ENCODE measurements around the gene RAI1.
"Not testable (repeated sequence)": the region's sequence is repeated elsewhere in the genome, so short reads cannot be mapped to it uniquely, and the experiment has no call there.

RAI1 gene

DNA sequence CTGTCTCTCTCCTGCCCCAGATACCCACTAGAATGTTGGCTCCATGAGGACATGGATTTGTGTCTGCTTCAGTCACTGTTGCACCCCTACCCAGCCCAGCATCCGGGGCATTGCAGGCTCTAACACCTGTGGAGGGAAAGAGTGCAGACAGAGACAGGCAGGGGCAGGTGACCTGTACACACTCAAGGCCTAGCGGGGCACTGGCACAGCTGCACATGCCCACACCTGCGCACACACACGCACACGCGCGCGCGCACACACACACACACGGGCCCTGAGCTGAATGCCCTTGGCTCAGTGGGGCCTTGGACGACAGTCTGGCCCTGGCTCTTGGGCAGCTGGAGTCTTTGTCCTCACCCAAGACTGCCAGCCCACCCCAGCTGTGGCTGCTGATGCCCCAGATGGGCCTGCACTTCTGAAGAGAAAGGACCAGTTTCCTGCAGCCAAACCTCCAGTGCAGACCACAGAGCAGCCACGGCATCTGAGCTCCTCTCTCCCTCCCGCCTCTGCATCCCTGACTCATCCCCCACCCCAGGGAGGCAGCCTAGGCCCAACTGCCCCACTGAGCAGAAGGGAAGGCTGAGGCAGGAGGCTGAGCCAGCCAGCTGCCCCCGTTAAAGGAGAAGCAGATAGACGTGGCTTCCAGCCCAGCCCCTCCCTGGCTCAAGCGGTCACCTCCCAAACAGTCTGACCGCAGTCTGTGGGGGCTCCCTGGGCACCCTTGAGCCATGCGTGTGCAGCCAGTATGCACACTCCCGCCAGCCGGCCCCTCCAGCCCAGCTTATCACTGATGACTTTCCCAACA is 12.3 kb upstream of the RAI1 start:
- H3K4me1 Mint-ChIP-seq, result peaks cover 23% of the 10 kb centered on the region
- CTCF ChIA-PET, result no interaction called here
- H3K27ac Mint-ChIP-seq, result no peak overlapping the region
- H3K4me3 Mint-ChIP-seq, result no peak overlapping the region
- no peak for DNase-seq
- H3K27me3 Mint-ChIP-seq, result peaks cover 55% of the 10 kb centered on the region
- H3K9me3 Mint-ChIP-seq, result no peaks in the 10 kb centered on the region
- no peaks in the 10 kb centered on the region for H3K36me3 Mint-ChIP-seq

GRCh38 chr17:17669580-17670235 is 11.6 kb upstream of the RAI1 start:
- CTCF ChIA-PET, result no interaction called here

GRCh38 chr17:17670701-17671305 is 10.5 kb upstream of the RAI1 start:
- H3K36me3 Mint-ChIP-seq, result no peaks in the 10 kb centered on the region
- peaks cover 31% of the 10 kb centered on the region for H3K4me1 Mint-ChIP-seq
- no peak overlapping the region for H3K4me3 Mint-ChIP-seq
- CTCF ChIA-PET, result no interaction called here
- DNase-seq, result no peak
- H3K27ac Mint-ChIP-seq, result no peak overlapping the region
- no peaks in the 10 kb centered on the region for H3K9me3 Mint-ChIP-seq
- H3K27me3 Mint-ChIP-seq, result peaks cover 55% of the 10 kb centered on the region

More at GRCh38 chr17:17669580-17670235, 11.6 kb upstream of the RAI1 start:
- Mint-ChIP-seq H3K9me3 (no peaks in the 10 kb centered on the region), H3K4me1 (peaks cover 23% of the 10 kb centered on the region), H3K4me3 (no peak overlapping the region), H3K36me3 (no peaks in the 10 kb centered on the region), H3K27me3 (peaks cover 51% of the 10 kb centered on the region), H3K27ac (no peak overlapping the region)
- no peak for DNase-seq

DNA sequence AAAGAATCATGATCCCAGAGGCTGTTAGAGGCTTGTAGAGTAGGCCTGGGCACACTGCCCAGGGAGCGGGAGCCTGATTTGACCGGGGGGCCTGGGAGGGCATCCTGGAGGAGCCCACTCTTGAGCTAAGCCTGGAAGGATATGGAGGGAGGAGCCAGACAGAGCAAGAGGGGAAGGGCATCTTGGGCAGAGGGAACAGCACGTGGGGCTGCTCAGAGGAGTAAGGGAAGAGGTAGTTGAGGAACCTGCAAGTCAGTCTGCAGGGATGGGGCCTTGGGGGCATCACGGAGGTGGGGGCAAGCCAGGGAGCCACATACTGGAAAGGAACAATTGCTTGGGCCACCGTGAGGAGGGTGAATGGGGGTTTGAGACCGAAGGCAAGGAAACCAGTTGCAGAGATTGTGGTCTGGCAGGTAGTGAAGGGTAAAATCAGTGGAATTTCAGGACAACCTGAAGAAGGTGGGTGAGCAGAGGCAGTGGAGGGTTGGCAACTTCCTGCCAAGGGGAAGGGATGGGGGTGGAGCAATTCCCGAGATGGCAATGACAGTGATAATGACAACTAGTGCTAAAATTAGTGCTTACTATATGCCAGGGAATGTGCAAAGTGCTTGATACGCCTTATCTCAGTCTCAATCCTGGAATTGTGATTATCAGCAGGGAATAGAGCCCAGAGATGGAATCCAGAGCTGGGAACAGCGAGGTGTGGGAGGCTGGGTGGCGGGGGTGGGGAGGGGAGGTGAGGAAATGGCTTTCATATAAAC is 9.7 kb upstream of the RAI1 start:
- DNase-seq, result no peak
- Mint-ChIP-seq H3K4me1 (peaks cover 38% of the 10 kb centered on the region), H3K27me3 (peaks cover 50% of the 10 kb centered on the region), H3K9me3 (no peaks in the 10 kb centered on the region), H3K4me3 (no peak overlapping the region), H3K27ac (no peak overlapping the region), H3K36me3 (no peaks in the 10 kb centered on the region)
- CTCF ChIA-PET, result interaction anchor here (1.4 kb wide), 2 partner anchors 29 to 175 kb away, joined by 3 read pairs; no protein-coding TSS in a partner anchor

- no peak for DNase-seq
- no peak overlapping the region for H3K4me3 Mint-ChIP-seq
- CTCF ChIA-PET, result interaction anchor here (0.6 to 1.5 kb wide), 4 partner anchors 30 to 246 kb away, joined by 3 to 4 read pairs (median 3); no protein-coding TSS in a partner anchor
- H3K9me3 Mint-ChIP-seq, result no peaks in the 10 kb centered on the region
- no peak overlapping the region for H3K27ac Mint-ChIP-seq
- H3K36me3 Mint-ChIP-seq, result no peaks in the 10 kb centered on the region
- peaks cover 45% of the 10 kb centered on the region for H3K4me1 Mint-ChIP-seq
- peaks cover 41% of the 10 kb centered on the region for H3K27me3 Mint-ChIP-seq
Observed at GRCh38 chr17:17672453-17673368, 8.5 kb upstream of the RAI1 start.

- DNase-seq, result no peak
- CTCF ChIA-PET, result no interaction called here
- H3K4me1 Mint-ChIP-seq, result peaks cover 45% of the 10 kb centered on the region
- H3K4me3 Mint-ChIP-seq, result no peak overlapping the region
- H3K27me3 Mint-ChIP-seq, result peaks cover 55% of the 10 kb centered on the region
- H3K27ac Mint-ChIP-seq, result no peak overlapping the region
- no peaks in the 10 kb centered on the region for H3K9me3 Mint-ChIP-seq
- no peaks in the 10 kb centered on the region for H3K36me3 Mint-ChIP-seq
Observed at GRCh38 chr17:17675416-17675815, 5.8 kb upstream of the RAI1 start.

- Mint-ChIP-seq H3K4me1 (peaks cover 48% of the 10 kb centered on the region), H3K4me3 (no peak overlapping the region), H3K36me3 (no peaks in the 10 kb centered on the region), H3K9me3 (no peaks in the 10 kb centered on the region), H3K27ac (peak overlapping the region; percentile 39), H3K27me3 (peaks cover 56% of the 10 kb centered on the region)
- peak; percentile 63 for DNase-seq
- CTCF ChIA-PET, result no interaction called here
Observed at GRCh38 chr17:17675925-17676534, 5.2 kb upstream of the RAI1 start.

- Mint-ChIP-seq H3K4me3 (no peak overlapping the region), H3K4me1 (peaks cover 42% of the 10 kb centered on the region), H3K9me3 (no peaks in the 10 kb centered on the region), H3K36me3 (no peaks in the 10 kb centered on the region), H3K27ac (peak overlapping the region; percentile 39), H3K27me3 (peaks cover 50% of the 10 kb centered on the region)
- DNase-seq, result no peak
- CTCF ChIA-PET, result interaction anchor here (0.5 to 1.9 kb wide), 4 partner anchors 16 to 546 kb away, joined by 3 to 5 read pairs (median 4); no protein-coding TSS in a partner anchor
Observed at GRCh38 chr17:17676752-17677151, 4.5 kb upstream of the RAI1 start.

DNA sequence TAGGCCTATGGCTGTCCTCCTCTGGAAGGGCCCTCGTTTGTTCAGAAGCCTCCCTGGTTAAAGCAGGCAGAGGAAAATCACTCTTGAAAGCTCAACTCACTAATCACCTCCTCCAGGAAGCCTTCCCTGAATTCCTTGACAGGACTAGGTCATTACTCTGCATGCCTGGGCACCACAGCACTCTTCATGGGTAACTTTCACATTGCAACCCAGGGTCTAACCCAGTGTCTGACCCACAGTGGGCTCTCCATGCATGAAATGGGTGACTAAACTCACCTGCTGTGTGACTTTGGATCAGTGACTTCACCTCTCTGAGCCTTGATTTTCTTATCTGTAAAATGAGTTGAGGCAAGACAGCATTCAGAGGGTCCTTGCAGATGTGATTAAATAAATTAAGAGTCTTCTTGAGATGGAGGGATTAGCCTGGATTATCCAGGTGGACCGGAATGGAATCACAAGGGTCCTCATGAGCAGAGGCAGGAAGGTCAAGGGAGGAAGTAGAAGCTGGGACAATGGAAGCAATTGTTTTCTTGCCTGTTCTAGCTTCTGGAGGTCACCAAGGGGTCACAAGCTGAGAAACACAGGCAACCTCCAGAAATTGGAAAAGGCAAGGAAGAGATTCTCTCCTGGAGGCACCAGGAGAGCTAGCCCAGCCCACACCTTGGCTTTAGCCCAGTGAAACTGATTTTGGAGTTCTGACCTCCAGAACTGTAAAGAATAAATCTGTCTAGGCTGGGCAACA is 3.8 kb upstream of the RAI1 start:
- no peak overlapping the region for H3K4me3 Mint-ChIP-seq
- H3K27ac Mint-ChIP-seq, result no peak overlapping the region
- CTCF ChIA-PET, result interaction anchor here (0.5 to 1.9 kb wide), 4 partner anchors 15 to 546 kb away, joined by 3 to 5 read pairs (median 4); no protein-coding TSS in a partner anchor

DNA sequence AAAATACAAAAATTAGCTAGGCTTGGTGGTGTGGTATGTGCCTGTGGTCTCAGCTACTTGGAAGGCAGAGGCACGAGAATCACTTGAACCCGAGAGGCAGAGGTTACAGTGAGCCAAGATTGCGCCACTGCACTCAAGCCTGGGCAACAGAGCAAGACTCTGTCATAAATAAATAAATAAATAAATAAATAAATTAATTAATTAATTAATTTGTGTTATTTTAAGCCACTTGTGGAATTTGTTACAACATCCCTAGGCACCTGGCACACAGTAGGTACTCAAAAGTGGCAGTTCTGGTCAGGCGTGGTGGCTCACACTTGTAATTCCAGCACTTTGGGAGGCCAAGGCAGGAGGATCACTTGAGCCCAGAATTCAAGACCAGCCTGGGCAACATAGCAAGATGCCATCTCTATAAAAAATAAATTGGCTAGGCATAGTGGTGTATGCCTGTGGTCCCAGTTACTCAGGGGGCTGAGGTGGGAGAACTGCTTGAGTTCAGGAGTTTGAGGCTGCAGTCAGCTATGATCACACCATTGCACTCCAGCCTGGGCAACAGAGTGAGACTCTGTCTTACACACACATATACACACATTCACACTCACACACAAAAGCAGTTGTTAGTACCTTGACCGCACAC is 3.1 kb upstream of the RAI1 start:
- not testable (repeated sequence) for H3K9me3 Mint-ChIP-seq, DNase-seq, H3K27ac Mint-ChIP-seq, H3K36me3 Mint-ChIP-seq, H3K4me3 Mint-ChIP-seq
- Mint-ChIP-seq H3K27me3 (peaks cover 41% of the 10 kb centered on the region), H3K4me1 (peaks cover 30% of the 10 kb centered on the region)
- CTCF ChIA-PET, result interaction anchor here (1.4 to 2.7 kb wide), 5 partner anchors 14 to 355 kb away, joined by 3 to 16 read pairs (median 4); no protein-coding TSS in a partner anchor

More for the DNA sequence above, 3.8 kb upstream of the RAI1 start:
- Mint-ChIP-seq H3K36me3 (no peaks in the 10 kb centered on the region), H3K4me1 (peaks cover 37% of the 10 kb centered on the region), H3K27me3 (peaks cover 48% of the 10 kb centered on the region), H3K9me3 (no peaks in the 10 kb centered on the region)
- DNase-seq, result no peak

DNA sequence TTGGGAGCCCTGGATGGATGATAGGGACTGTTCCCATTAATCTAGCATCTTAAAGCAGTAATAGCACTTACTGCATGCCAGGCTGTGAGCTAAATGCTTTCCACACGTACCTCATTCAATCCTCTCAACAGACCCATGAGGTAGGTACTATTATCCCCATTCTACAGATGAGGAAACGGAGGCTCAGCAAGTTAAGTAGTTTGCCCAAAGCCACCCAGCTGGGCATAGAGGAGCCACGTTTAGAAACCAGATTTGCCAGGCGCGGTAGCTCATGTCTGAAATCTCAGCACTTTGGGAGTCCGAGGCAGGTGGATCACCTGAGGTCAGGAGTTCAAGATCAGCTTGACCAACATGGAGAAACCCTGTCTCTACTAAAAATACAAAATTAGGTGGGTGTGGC is 2.0 kb upstream of the RAI1 start:
- DNase-seq, result no peak
- peaks cover 37% of the 10 kb centered on the region for H3K27me3 Mint-ChIP-seq
- no peak overlapping the region for H3K27ac Mint-ChIP-seq
- H3K4me3 Mint-ChIP-seq, result no peak overlapping the region
- CTCF ChIA-PET, result interaction anchor here (0.9 to 2.7 kb wide), 10 partner anchors 62 to 356 kb away, joined by 3 to 20 read pairs (median 4); no protein-coding TSS in a partner anchor
- H3K4me1 Mint-ChIP-seq, result peaks cover 33% of the 10 kb centered on the region
- no peaks in the 10 kb centered on the region for H3K36me3 Mint-ChIP-seq
- H3K9me3 Mint-ChIP-seq, result no peaks in the 10 kb centered on the region

DNA sequence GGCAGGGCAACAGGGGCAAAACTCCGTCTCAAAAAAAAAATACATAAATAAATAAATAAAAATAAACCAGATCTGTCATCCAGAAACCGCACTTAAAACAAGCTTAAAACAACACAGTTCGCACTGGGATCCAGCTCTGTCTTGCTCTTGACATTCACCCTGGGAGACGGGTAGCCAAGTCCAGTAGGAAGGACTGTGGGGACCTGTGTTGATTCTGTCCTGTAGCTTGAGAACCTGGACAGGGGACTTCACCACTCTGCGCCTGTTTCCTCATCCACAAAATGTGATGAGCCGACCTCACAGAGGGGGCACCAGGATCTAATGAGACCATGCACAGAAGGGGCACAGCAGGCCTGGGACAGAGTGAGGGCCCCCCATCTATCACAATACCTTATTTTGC is 1.5 kb upstream of the RAI1 start:
- no peak for DNase-seq
- Mint-ChIP-seq H3K27ac (no peak overlapping the region), H3K4me3 (no peak overlapping the region), H3K9me3 (no peaks in the 10 kb centered on the region), H3K36me3 (no peaks in the 10 kb centered on the region), H3K4me1 (peaks cover 36% of the 10 kb centered on the region), H3K27me3 (peaks cover 37% of the 10 kb centered on the region)
- CTCF ChIA-PET, result interaction anchor here (0.8 to 2.7 kb wide), 14 partner anchors 13 to 356 kb away, joined by 3 to 20 read pairs (median 4); no protein-coding TSS in a partner anchor

Data from activated naive CD4-positive, alpha-beta T cell treated with anti-CD3 and anti-CD28 coated beads, Interleukin-2, amount 10 ng/mL, durations not matched to agents 7 days and 5 days (primary cell).